ENCODE measurements around the gene KRT2. TPM values are rescaled to one million over a fixed set of nuclear protein-coding genes. Genes with fewer than 3 reads are reported as not detected.

The KRT2 gene
- total RNA-seq, 2 donors from 2014 or later: not detected

DNA sequence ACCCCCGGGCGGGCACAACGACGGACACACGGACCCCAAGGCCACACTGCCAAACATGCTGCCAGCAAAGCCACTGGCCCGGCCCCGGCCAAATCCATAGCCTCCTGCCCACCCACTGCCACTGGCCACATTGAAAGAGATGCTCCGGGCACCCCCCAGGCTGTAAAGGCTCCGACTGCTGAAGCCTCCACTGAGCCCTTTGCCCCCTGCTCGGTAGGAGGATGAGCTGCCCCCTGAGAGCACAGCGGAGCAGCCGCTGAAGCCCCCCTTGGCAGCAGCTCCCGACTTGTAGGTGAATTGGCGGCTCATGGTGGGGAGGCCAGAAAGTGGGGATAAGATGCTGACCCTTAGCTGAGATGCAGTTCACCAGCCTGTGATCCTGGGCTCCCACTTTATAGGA is 33.8 kb downstream of the KRT2 start, which contains the start of gene KRT73:
KRT73 (minus strand) TSS at position 344 of the 400 bp plus-strand sequence; CDS start at position 309, 35 bp downstream.
- peak within 1 kb of the TSS in 1 of 2 donors; percentile 64 for H3K27ac Mint-ChIP-seq
- peaks cover 0 to 19% of the 10 kb centered on the region in 2 donors for H3K36me3 Mint-ChIP-seq
- DNase-seq (ENCODE audit: low spot score in 2 of 2): no peak

DNA sequence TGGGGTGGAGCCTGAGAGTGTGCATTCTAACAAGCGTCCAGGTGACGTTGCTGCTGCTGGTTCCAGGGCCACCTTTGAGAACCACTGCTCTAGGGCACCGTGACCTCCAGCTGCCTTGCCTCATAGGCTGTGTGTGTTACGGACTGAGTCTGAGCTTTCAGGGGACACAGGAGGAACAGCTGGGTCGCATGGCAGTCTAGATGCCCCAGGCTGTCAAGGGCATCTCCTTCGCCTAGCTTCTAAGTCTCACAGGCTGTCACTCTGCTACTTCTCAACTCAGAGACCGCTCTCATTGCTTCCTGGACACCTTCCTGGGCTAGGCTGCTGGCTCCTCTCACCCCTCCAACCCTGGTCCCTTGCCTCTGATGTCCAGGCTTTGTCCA is 34.6 kb downstream of the KRT2 start:
- Mint-ChIP-seq H3K27ac (peak overlapping the region in 1 of 2 donors; percentile 64), H3K36me3 (peaks cover 0 to 12% of the 10 kb centered on the region in 2 donors), H3K9me3 (peaks cover 0 to 4% of the 10 kb centered on the region in 2 donors)
- ATAC-seq (no peak), DNase-seq (ENCODE audit: low spot score in 2 of 2) (no peak)

More for the DNA sequence above, 33.8 kb downstream of the KRT2 start, which contains the start of gene KRT73:
- ATAC-seq: no peak
- H3K9me3 Mint-ChIP-seq: peaks cover 0 to 4% of the 10 kb centered on the region in 2 donors

GRCh38 chr12:52616680-52617402 is 35.2 kb downstream of the KRT2 start:
- DNase-seq (ENCODE audit: low spot score in 2 of 2): no peak
- Mint-ChIP-seq H3K36me3 (peaks cover 0 to 12% of the 10 kb centered on the region in 2 donors), H3K27ac (peak overlapping the region; percentile 32 to 64), H3K9me3 (peaks cover 0 to 4% of the 10 kb centered on the region in 2 donors)
- no peak for ATAC-seq

GRCh38 chr12:52615912-52616311 is 36.1 kb downstream of the KRT2 start:
- peak overlapping the region; percentile 64 to 84 for H3K27ac Mint-ChIP-seq
- peak in 1 of 2 donors; percentile 17 for ATAC-seq
- no peak for DNase-seq (ENCODE audit: low spot score in 2 of 2)
- peaks cover 0 to 4% of the 10 kb centered on the region in 2 donors for H3K9me3 Mint-ChIP-seq
- peaks cover 0 to 12% of the 10 kb centered on the region in 2 donors for H3K36me3 Mint-ChIP-seq

DNA sequence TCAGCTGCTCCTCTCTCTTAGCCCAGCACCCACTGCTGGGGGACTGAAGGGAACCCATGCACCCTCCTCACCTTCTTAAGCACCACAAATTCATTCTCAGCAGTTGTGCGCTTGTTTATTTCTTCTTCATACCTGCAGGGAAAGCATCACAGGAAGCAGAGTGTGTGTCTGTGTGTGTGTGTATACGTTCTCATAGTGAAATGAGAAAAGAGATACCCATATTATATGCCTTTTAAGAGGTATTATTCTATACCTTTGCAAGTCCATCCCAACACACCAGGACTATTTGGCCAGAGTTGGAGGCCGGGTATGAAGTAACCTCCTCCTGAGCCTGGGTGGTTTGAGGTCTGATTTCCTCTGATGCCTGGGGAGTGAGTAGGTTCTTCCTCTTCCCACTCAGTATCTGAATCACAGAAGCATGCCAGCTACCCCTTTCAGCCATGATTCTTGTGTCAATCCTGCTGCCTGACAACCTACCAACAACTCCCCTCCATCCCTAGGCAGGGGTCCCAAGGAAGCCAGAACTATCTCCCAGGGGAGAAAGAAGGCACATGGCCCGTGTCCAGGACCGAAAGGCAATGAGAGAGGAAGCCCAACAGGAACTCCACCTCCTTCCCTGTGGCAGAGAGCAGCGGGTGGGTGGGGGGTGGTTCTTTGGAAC is 36.7 kb downstream of the KRT2 start:
- Mint-ChIP-seq H3K36me3 (peaks cover 0 to 6% of the 10 kb centered on the region in 2 donors), H3K27ac (peak overlapping the region in 1 of 2 donors; percentile 64), H3K9me3 (no peaks in the 10 kb centered on the region)
- peak in 1 of 2 donors; percentile 22 for DNase-seq (ENCODE audit: low spot score in 2 of 2)
- peak; percentile 83 to 85 for ATAC-seq

GRCh38 chr12:52614381-52615207 is 37.4 kb downstream of the KRT2 start:
- Mint-ChIP-seq H3K27ac (peak overlapping the region in 1 of 2 donors; percentile 64), H3K36me3 (peaks cover 0 to 6% of the 10 kb centered on the region in 2 donors), H3K9me3 (no peaks in the 10 kb centered on the region)
- ATAC-seq (no peak), DNase-seq (ENCODE audit: low spot score in 2 of 2) (no peak)

DNA sequence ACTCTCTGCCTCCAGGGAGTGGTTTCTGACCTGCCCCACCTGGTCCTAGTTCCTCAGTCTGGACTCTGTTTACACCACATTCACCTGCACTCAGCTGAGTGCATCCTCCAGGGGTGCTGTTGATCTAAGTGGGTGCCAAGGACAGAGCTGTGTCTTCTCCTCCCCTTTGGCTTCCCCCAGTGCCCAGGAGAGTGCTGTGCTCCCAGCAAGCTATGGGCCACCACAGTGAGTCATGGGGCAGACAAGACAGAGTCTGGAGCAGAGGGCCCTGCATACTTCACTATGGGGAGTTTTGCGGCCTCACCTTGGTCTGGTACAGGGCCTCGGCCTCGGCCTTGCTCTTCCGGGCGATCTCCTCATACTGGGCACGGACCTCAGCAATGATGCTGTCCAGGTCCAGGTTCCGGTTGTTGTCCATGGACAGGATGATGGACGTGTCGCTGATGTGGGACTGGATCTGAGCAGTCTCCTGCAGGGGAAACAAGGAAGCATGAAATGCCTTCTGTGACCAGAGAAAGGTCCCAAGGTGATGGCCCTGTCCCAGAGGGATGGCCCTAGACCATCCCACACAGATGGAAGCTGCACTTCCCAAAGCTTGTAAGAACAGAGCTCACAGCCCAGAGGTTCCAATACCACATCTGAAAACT is 38.5 kb downstream of the KRT2 start:
- DNase-seq (ENCODE audit: low spot score in 2 of 2): no peak
- no peaks in the 10 kb centered on the region for H3K9me3 Mint-ChIP-seq
- ATAC-seq: peak in 1 of 2 donors; percentile 45
- H3K27ac Mint-ChIP-seq: peak overlapping the region; percentile 9 to 48
- H3K36me3 Mint-ChIP-seq: peaks cover 0 to 6% of the 10 kb centered on the region in 2 donors

- Mint-ChIP-seq H3K27ac (peak overlapping the region in 1 of 2 donors; percentile 61), H3K36me3 (peaks cover 0 to 6% of the 10 kb centered on the region in 2 donors), H3K9me3 (no peaks in the 10 kb centered on the region)
- ATAC-seq (no peak), DNase-seq (ENCODE audit: low spot score in 2 of 2) (no peak)
Measured at GRCh38 chr12:52612431-52613383, 39.3 kb downstream of the KRT2 start.

DNA sequence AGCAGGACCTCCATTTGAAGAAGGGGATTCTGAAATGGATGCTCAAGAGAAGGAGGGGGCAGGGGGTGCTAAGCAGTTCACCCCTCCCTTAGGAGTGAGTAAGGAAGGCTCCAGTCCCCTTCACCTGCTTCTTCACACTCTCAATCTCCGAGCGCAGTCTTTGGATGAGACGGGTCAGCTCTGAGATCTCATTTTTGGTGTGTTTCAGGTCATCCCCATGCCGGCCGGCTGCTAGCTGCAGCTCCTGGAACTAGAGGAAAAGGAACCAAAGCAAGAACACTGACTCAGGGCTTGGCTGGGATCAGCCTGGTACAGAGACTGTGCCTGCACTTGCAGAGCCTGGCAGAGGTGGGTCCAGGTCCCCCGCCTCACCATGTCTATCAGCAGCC is 40.9 kb downstream of the KRT2 start:
- peak overlapping the region in 1 of 2 donors; percentile 35 for H3K27ac Mint-ChIP-seq
- no peak for ATAC-seq
- no peak for DNase-seq (ENCODE audit: low spot score in 2 of 2)
- H3K36me3 Mint-ChIP-seq: peaks cover 0 to 6% of the 10 kb centered on the region in 2 donors
- no peaks in the 10 kb centered on the region for H3K9me3 Mint-ChIP-seq

DNA sequence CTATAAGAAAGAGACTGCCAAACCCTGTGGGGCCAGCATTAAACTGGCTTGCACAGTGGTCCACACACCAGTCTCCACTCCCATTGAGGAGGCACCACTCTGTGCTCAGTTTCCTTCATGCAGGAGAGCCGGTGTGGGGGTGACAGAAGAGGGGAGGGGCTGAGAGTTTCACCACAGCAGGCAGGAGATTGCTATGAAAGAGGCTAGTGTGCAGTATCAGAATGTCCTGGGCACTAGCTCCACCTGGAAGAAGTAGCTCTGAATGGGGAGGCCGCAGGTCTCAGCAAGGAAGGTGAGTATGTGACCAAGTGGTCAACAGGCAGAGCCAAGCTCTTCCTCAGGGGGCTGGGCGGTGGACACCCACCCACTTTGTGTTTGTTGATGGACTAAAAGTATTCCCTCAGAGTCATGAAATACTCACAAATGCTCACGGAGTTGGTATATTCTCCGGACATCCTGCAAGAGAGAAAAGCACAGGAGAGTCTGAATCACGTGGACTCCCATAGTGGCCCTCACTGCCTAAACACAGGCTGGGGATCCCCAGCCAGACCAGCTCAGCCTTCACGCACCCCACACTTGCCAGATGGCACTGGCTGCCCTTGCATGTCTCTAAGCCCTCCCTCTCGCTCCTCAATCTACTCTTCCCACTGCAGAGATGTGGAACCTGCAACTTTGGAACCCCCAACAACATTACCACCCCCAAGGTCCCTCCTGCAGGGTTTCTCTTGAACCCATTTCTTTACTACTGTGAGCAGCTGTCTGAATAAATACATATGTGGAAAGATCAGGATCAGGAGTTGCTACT is 43.0 kb downstream of the KRT2 start:
- Mint-ChIP-seq H3K27ac (no peak overlapping the region), H3K9me3 (no peaks in the 10 kb centered on the region), H3K36me3 (peaks cover 0 to 5% of the 10 kb centered on the region in 2 donors)
- ATAC-seq: no peak
- DNase-seq (ENCODE audit: low spot score in 2 of 2): peak in 1 of 2 donors; percentile 43

- DNase-seq (ENCODE audit: low spot score in 2 of 2) (peak in 1 of 2 donors; percentile 41), ATAC-seq (no peak)
- H3K27ac Mint-ChIP-seq: no peak overlapping the region
- no peaks in the 10 kb centered on the region for H3K36me3 Mint-ChIP-seq
- no peaks in the 10 kb centered on the region for H3K9me3 Mint-ChIP-seq
Measured at GRCh38 chr12:52608161-52608560, 43.9 kb downstream of the KRT2 start.

DNA sequence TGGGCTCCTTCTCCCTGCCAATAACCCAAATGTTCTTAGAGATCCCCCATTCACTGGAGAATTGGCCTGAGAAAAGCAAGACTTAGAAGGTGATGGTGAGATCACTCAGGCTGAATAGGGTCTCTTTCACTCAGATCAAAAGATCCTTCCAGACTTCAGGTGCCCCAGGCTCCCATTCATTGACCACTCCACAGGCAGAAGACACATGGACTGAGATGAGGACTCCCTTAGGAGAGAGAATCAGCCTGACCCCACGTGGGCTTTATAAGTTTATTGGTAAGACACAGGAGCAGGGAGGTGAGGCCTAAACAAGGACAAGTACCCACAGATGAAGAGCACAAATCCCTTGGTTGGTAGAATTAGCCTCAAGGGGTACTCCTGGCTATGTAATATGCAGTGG is 44.7 kb downstream of the KRT2 start:
- no peak overlapping the region for H3K27ac Mint-ChIP-seq
- no peaks in the 10 kb centered on the region for H3K9me3 Mint-ChIP-seq
- no peaks in the 10 kb centered on the region for H3K36me3 Mint-ChIP-seq
- ATAC-seq (no peak), DNase-seq (ENCODE audit: low spot score in 2 of 2) (no peak)

DNA sequence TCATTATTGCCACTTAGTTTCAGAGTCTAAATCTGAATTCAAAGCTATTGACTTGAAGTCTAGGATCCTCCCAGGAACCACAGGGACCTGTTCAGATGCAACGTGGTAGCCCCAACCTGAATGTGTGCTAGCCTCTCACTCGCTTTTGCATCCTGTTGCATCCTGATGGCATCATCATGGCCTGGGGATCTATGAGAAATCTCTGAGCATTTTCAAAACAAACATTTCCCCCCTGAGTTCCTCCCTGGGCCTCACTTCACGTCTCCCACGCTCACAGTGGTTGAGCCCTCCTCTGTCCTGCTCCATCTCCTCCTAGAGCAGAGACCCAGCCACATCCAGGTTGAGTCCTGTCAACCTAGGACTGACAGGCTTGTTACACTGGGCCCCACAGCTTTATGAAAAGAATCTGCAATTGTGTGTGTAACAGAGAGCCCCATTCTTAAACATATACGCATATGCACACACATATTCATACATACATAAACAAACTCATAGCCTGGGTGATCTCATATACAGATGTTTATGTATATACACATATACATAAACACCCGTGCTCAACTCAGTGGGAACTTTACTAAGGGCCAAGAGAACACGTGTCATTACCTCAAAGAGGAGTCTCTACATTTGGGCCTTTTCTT is 45.3 kb downstream of the KRT2 start:
- DNase-seq (ENCODE audit: low spot score in 2 of 2) (no peak), ATAC-seq (no peak)
- Mint-ChIP-seq H3K27ac (no peak overlapping the region), H3K9me3 (no peaks in the 10 kb centered on the region), H3K36me3 (no peaks in the 10 kb centered on the region)

DNA sequence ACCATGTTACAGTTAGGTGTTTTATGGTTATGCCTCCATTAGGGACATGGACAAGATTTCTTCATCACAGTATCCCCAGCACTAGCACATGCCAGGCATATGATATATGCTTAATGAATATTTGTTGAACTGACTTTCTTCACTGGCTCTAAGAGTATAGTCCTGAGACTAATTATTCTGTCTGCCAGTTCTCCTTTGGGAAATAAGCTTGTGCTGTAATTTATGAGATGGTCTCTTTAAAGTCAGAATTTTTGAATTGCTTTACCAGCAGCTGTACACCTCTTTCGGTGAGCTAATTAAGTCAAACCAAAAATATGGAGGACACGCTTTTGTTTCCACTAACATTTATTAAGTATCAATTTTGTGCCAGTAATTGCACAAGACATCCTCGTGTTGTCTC is 45.9 kb downstream of the KRT2 start:
- no peak overlapping the region for H3K27ac Mint-ChIP-seq
- no peak for DNase-seq (ENCODE audit: low spot score in 2 of 2)

More for the DNA sequence above, 45.9 kb downstream of the KRT2 start:
- no peaks in the 10 kb centered on the region for H3K9me3 Mint-ChIP-seq
- ATAC-seq: no peak
- H3K36me3 Mint-ChIP-seq: no peaks in the 10 kb centered on the region
